B cell (primary cell): ENCODE results near the gene SIRT7. TPM values are rescaled to one million over a fixed set of nuclear protein-coding genes. Genes with fewer than 3 reads are reported as not detected.

Experiments
- ATAC-seq: fragments of 200-7000 bp; cut with Tn5 transposase; one replicate; pipeline ENCODE4 v1.10.0; 2021; ENCODE audit warnings: low read depth, mild to moderate bottlenecking, moderate number of reproducible peaks, moderate library complexity
- CTCF ChIA-PET: fragments of 350-600 bp; sonication (Branson Sonifier 250); formaldehyde crosslinking; loops from one replicate; lab custom pipeline; 2021; ENCODE audit warnings: antibody characterized with exemption, inconsistent platforms; lab: Charles Lee
- POLR2A ChIA-PET: fragments of 350-600 bp; sonication (Branson Sonifier 250); formaldehyde crosslinking; loops from one replicate; lab custom pipeline; 2021; ENCODE audit warnings: antibody characterized with exemption; lab: Charles Lee
- DNase-seq: peaks from one replicate; pipeline ENCODE4 v3.0.0; 2013
- H2AFZ ChIP-seq: 2 replicates; pipeline ENCODE4 v1.6.1; 2012; ENCODE audit warnings: mild to moderate bottlenecking, low read depth, low read length; ENCODE audit not compliant: insufficient read depth, poor library complexity, severe bottlenecking
- H3K27ac ChIP-seq, 2 donors: 1 replicate in 1 of 2; 2 replicates in 1 of 2; pipeline ENCODE4 v1.5.1; 2012 to 2013; ENCODE audit warnings: low read length in 2 of 2, mild to moderate bottlenecking in 2 of 2, moderate library complexity in 1 of 2
- H3K27me3 ChIP-seq, 4 experiments: fragments of 200-600 bp in 1 of 4; sonication (generic) in 1 of 4; replicated peaks in 1 of 4; 1 replicate in 2 of 4; 2 replicates in 2 of 4; pipeline versions ENCODE4 v1.6.1 to v1.7.0; 2013 to 2016; ENCODE audit warnings: low read length in 3 of 4, mild to moderate bottlenecking in 2 of 4, mixed read lengths in 1 of 4, moderate library complexity in 1 of 4; ENCODE audit not compliant: insufficient read depth in 4 of 4, control insufficient read depth in 3 of 4; ENCODE audit errors: control extremely low read depth in 1 of 4
- H3K36me3 ChIP-seq, 2 experiments: replicated peaks in 1 of 2; 1 replicate in 1 of 2; 2 replicates in 1 of 2; pipeline versions ENCODE4 v1.6.1 to v1.7.1; 2013; ENCODE audit warnings: low read length in 1 of 2; ENCODE audit not compliant: insufficient read depth in 2 of 2, control insufficient read depth in 1 of 2; ENCODE audit errors: control extremely low read depth in 1 of 2, extremely low read depth in 1 of 2
- H3K4me1 ChIP-seq, 2 donors: fragments of 200-600 bp in 1 of 2; sonication (generic) in 1 of 2; 1 replicate in 1 of 2; 2 replicates in 1 of 2; pipeline versions ENCODE4 v1.5.1 to v1.6.1; 2013 to 2017; ENCODE audit warnings: low read length in 2 of 2; ENCODE audit not compliant: control insufficient read depth in 2 of 2, insufficient read depth in 2 of 2
- H3K4me2 ChIP-seq: replicated peaks from 2 replicates; pipeline ENCODE3; 2012; ENCODE audit warnings: mild to moderate bottlenecking, low read depth, low read length; ENCODE audit not compliant: poor library complexity, severe bottlenecking
- H3K4me3 ChIP-seq, 5 experiments: fragments of 200-600 bp in 1 of 5; sonication (generic) in 1 of 5; 1 replicate in 3 of 5; 2 replicates in 2 of 5; pipeline versions ENCODE4 v1.5.1 to v1.7.0; 2011 to 2016; ENCODE audit warnings: low read length in 4 of 5, mild to moderate bottlenecking in 4 of 5, low read depth in 2 of 5, control low read depth in 1 of 5, moderate library complexity in 1 of 5; ENCODE audit not compliant: insufficient read depth in 1 of 5; ENCODE audit errors: control extremely low read depth in 1 of 5, extremely low read depth in 1 of 5
- H3K79me2 ChIP-seq: fragments of 200-600 bp; sonication (generic); one replicate; pipeline ENCODE4 v1.6.0; 2016; ENCODE audit warnings: low read length; ENCODE audit not compliant: control insufficient read depth, insufficient read depth
- H3K9ac ChIP-seq: fragments of 200-600 bp; sonication (generic); 2 replicates; pipeline ENCODE4 v1.6.1; 2017; ENCODE audit warnings: mild to moderate bottlenecking, low read length, moderate library complexity
- H3K9me3 ChIP-seq, 3 donors: one replicate each; pipeline versions ENCODE4 v1.6.1 to v1.7.1; 2013; ENCODE audit warnings: low read length in 2 of 3; ENCODE audit not compliant: control insufficient read depth in 2 of 3, insufficient read depth in 1 of 3; ENCODE audit errors: control extremely low read depth in 1 of 3
- H4K20me1 ChIP-seq: 2 replicates; pipeline ENCODE4 v1.6.0; 2012; ENCODE audit warnings: mild to moderate bottlenecking, low read length; ENCODE audit not compliant: insufficient read depth, control insufficient read depth, poor library complexity, severe bottlenecking
- H3K27ac Mint-ChIP-seq: one replicate; pipeline ENCODE4 v1.8.0; 2021; ENCODE audit warnings: mixed read lengths
- H3K27me3 Mint-ChIP-seq: one replicate; pipeline ENCODE4 v1.8.0; 2021; ENCODE audit warnings: mixed read lengths
- H3K4me1 Mint-ChIP-seq: one replicate; pipeline ENCODE4 v1.8.0; 2021; ENCODE audit warnings: mixed read lengths
- H3K4me3 Mint-ChIP-seq: one replicate; pipeline ENCODE4 v1.8.0; 2021; ENCODE audit warnings: mixed read lengths
- H3K9me3 Mint-ChIP-seq: one replicate; pipeline ENCODE4 v1.8.0; 2022; ENCODE audit warnings: mixed read lengths; ENCODE audit not compliant: insufficient read depth
- EZH2 ChIP-seq: IDR thresholded peaks from 2 replicates; pipeline ENCODE4 v1.6.1; 2012; ENCODE audit warnings: borderline replicate concordance, low read depth, mild to moderate bottlenecking, moderate library complexity, low read length; ENCODE audit not compliant: insufficient read depth, poor library complexity, severe bottlenecking
- WGBS: methylation state at CpG from one replicate; pipeline ENCODE4 v1.1.5; 2013; ENCODE audit warnings: missing lambda C conversion rate; ENCODE audit not compliant: insufficient coverage; 5-methylcytosine and 5-hydroxymethylcytosine counted together
- intact Hi-C: fragments of 100-400 bp; cut with micrococcal nuclease; formaldehyde crosslinking; loops from one replicate; pipeline ENCODE4 v1.10.0; 2022
- polyA plus RNA-seq: library from polyadenylated mRNA; depleted of rRNA; stranded (reverse); fragments of >200 nt; gene quantifications from 2 replicates; pipeline ENCODE4 v1.2.3, GENCODE V29; 2012
- total RNA-seq, 2 donors: library from RNA; stranded (reverse); fragments of 120-200 nt in 1 of 2; gene quantifications; 1 replicate in 1 of 2; 2 replicates in 1 of 2; pipeline versions ENCODE4 v1.2.3 to v1.2.4, GENCODE V29; 2013 to 2022
- TF ChIP-seq, protein P1 (sequence below): fragments of 200-600 bp; IDR thresholded peaks from one replicate; pipeline ENCODE4 v1.8.0; 2022; ENCODE audit warnings: antibody characterized with exemption, mild to moderate bottlenecking

SIRT7 gene
- total and polyA plus RNA-seq, 2 donors (not counting 1 experiment from before 2014, with no cell fraction given), result 77.2 to 82.7 TPM

DNA sequence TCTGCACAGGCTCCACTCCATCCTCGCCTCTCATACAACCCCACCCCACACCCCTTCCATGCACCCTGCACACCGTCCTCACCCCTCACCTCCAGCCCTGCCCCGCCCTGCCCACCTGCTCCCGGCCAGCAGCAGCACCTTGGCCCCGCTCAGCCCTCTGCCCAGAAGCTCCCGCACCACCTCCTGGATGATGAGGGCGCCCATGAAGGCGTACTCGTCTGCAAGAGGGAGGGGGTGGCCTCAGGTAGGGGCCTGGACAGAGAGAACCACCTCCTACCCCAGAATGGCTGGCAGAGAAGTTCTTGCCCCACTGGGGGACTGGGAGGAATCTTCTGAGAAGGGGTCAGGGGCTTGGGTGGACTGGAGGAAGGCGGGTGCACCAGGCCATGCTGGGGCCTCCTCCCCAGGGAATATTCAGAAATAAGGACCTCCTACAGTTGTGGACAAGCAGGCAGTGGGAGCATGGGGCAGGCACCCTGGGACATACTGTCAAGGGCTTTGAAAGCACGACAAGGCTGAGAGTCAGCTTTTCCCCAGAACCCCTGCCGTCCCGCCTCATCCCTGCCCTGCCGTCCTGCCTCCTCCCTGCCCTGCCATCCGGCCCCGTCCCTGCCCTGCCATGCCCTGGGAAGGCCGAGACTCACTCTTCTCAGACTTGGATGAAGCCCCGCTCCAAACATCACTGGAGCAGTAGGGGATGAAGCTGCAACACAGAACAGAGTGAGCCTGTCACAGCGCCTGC is 39.9 kb upstream of the SIRT7 start:
- no peaks in the 10 kb centered on the region for H4K20me1 ChIP-seq
- no peaks in the 10 kb centered on the region for H3K79me2 ChIP-seq
- H3K9me3 ChIP-seq, result peaks cover 0 to 10% (median 0%) of the 10 kb centered on the region in 3 donors
- H3K4me1 ChIP-seq, result peaks cover 15 to 16% of the 10 kb centered on the region in 2 donors
- H3K9ac ChIP-seq, result no peak overlapping the region
- CTCF ChIA-PET, result interaction anchor here (1.2 kb wide), 1 partner anchor 9 kb away, joined by 3 read pairs; no protein-coding TSS in a partner anchor
- no peak for ATAC-seq
- H3K27me3 ChIP-seq, result peaks cover 0 to 62% (median 28%) of the 10 kb centered on the region in 4 experiments
- intact Hi-C loops, result no loop called here
- TF ChIP-seq, protein P1, sequence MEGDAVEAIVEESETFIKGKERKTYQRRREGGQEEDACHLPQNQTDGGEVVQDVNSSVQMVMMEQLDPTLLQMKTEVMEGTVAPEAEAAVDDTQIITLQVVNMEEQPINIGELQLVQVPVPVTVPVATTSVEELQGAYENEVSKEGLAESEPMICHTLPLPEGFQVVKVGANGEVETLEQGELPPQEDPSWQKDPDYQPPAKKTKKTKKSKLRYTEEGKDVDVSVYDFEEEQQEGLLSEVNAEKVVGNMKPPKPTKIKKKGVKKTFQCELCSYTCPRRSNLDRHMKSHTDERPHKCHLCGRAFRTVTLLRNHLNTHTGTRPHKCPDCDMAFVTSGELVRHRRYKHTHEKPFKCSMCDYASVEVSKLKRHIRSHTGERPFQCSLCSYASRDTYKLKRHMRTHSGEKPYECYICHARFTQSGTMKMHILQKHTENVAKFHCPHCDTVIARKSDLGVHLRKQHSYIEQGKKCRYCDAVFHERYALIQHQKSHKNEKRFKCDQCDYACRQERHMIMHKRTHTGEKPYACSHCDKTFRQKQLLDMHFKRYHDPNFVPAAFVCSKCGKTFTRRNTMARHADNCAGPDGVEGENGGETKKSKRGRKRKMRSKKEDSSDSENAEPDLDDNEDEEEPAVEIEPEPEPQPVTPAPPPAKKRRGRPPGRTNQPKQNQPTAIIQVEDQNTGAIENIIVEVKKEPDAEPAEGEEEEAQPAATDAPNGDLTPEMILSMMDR, result no peak
- TF ChIP-seq EZH2, result no peak
- DNase-seq, result peak; percentile 22
- H2AFZ ChIP-seq, result no peak overlapping the region
- Mint-ChIP-seq H3K4me3 (peak overlapping the region; percentile 64), H3K27ac (no peak overlapping the region), H3K4me1 (peaks cover 1% of the 10 kb centered on the region), H3K27me3 (peaks cover 21% of the 10 kb centered on the region), H3K9me3 (no peaks in the 10 kb centered on the region)
- no peak overlapping the region for H3K4me2 ChIP-seq
- no peak overlapping the region for H3K27ac ChIP-seq
- H3K36me3 ChIP-seq, result no peaks in the 10 kb centered on the region
- POLR2A ChIA-PET, result no interaction called here
- H3K4me3 ChIP-seq, result no peak overlapping the region
- 83% methylated on average over 18 of the region's 19 CpGs for WGBS
